Measurements from ENCODE around the gene AKAP13.

DNA sequence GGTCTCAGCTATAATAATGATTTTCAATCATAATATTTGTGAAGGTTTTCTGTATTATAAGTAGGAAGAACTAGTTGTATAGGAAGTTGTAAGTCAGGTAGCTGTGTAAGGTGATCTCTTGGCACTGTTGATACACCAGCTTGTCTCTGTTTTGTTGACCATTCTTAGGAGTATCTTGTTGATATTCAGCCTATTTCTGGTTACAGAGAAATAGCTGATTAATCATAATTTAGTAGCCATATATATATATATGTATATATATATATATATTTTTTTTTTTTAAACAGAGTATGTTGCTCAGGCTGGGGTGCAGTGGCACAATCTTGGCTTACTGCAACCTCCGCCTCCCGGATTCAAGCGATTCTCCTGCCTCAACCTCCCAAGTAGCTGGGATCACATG, 20.2 kb downstream of the AKAP13 start:
- TF ChIP-seq, protein P1, sequence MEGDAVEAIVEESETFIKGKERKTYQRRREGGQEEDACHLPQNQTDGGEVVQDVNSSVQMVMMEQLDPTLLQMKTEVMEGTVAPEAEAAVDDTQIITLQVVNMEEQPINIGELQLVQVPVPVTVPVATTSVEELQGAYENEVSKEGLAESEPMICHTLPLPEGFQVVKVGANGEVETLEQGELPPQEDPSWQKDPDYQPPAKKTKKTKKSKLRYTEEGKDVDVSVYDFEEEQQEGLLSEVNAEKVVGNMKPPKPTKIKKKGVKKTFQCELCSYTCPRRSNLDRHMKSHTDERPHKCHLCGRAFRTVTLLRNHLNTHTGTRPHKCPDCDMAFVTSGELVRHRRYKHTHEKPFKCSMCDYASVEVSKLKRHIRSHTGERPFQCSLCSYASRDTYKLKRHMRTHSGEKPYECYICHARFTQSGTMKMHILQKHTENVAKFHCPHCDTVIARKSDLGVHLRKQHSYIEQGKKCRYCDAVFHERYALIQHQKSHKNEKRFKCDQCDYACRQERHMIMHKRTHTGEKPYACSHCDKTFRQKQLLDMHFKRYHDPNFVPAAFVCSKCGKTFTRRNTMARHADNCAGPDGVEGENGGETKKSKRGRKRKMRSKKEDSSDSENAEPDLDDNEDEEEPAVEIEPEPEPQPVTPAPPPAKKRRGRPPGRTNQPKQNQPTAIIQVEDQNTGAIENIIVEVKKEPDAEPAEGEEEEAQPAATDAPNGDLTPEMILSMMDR (IDR thresholded peaks at IDR 0.05) = no peak
- TF ChIP-seq EZH2 (IDR thresholded peaks at IDR 0.05; ENCODE audit: borderline replicate concordance, insufficient read depth, low read depth, low read length, poor library complexity, severe bottlenecking) = no peak

All from B cell (primary cell).